Measurements from ENCODE around the gene POU2AF1.
"Not testable (repeated sequence)": the region's sequence is repeated elsewhere in the genome, so short reads cannot be mapped to it uniquely, and the experiment has no call there.

DNA sequence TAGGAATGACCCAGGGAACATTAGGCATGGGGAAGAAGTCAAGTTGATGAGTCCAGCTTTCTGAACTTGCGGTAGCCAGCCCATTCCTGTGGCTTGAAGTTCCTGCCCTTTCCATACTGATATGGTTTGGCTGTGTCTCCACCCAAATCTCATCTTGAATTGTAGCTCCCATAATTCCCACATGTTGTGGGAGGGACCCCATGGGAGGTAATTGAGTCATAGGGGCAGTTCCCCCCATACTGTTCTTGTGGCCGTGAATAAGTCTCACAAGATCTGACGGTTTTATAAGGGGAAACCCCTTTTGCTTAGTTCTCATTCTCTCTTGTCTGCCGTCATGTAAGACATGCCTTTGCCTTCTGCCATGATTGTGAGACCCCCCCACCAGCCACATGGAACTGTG lies 15.1 kb upstream of the POU2AF1 start:
- TF ChIP-seq, protein P1, sequence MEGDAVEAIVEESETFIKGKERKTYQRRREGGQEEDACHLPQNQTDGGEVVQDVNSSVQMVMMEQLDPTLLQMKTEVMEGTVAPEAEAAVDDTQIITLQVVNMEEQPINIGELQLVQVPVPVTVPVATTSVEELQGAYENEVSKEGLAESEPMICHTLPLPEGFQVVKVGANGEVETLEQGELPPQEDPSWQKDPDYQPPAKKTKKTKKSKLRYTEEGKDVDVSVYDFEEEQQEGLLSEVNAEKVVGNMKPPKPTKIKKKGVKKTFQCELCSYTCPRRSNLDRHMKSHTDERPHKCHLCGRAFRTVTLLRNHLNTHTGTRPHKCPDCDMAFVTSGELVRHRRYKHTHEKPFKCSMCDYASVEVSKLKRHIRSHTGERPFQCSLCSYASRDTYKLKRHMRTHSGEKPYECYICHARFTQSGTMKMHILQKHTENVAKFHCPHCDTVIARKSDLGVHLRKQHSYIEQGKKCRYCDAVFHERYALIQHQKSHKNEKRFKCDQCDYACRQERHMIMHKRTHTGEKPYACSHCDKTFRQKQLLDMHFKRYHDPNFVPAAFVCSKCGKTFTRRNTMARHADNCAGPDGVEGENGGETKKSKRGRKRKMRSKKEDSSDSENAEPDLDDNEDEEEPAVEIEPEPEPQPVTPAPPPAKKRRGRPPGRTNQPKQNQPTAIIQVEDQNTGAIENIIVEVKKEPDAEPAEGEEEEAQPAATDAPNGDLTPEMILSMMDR (IDR thresholded peaks at IDR 0.05) = not testable (repeated sequence)
- not testable (repeated sequence) for TF ChIP-seq POLR2A (IDR thresholded peaks at IDR 0.05)

Data from esophagus squamous epithelium (tissue), 4 donors.